HG02852 (cell line): ENCODE results near the gene WDR89.
"Not testable (repeated sequence)": the region's sequence is repeated elsewhere in the genome, so short reads cannot be mapped to it uniquely, and the experiment has no call there.

Experiments
- ATAC-seq: cut with Tn5 transposase; IDR thresholded peaks from one replicate; pipeline ENCODE4 v1.9.1; 2021; ENCODE audit warnings: mild to moderate bottlenecking, moderate library complexity; ENCODE audit not compliant: unreplicated experiment

Gene WDR89

GRCh38 chr14:63598807-63599206 lies 42.9 kb downstream of the WDR89 start:
- ATAC-seq, result no peak

- no peak for ATAC-seq
These were observed 44.5 kb downstream of the WDR89 start for GRCh38 chr14:63596998-63597658.

GRCh38 chr14:63594455-63595372 lies 47.0 kb downstream of the WDR89 start:
- no peak for ATAC-seq

GRCh38 chr14:63583046-63583445 lies 58.6 kb downstream of the WDR89 start:
- not testable (repeated sequence) for ATAC-seq

- no peak for ATAC-seq
These were observed 60.2 kb downstream of the WDR89 start for GRCh38 chr14:63581491-63581890.

- ATAC-seq, result no peak
These were observed 63.4 kb downstream of the WDR89 start for GRCh38 chr14:63578300-63578699.

- no peak for ATAC-seq
These were observed 68.1 kb downstream of the WDR89 start for GRCh38 chr14:63573581-63573980.

GRCh38 chr14:63565448-63565847 lies 76.2 kb downstream of the WDR89 start:
- no peak for ATAC-seq

- ATAC-seq, result no peak
These were observed 77.4 kb downstream of the WDR89 start for GRCh38 chr14:63564318-63564717.

- no peak for ATAC-seq
These were observed 78.2 kb downstream of the WDR89 start for GRCh38 chr14:63563370-63564026.

- no peak for ATAC-seq
These were observed 79.3 kb downstream of the WDR89 start for GRCh38 chr14:63562405-63562804.

- no peak for ATAC-seq
These were observed 86.1 kb downstream of the WDR89 start for GRCh38 chr14:63555572-63555971.

GRCh38 chr14:63551332-63551731 lies 90.3 kb downstream of the WDR89 start:
- ATAC-seq, result no peak

- no peak for ATAC-seq
These were observed 93.8 kb downstream of the WDR89 start for GRCh38 chr14:63547798-63548335.
